GM18498 (cell line): ENCODE measurements around the gene MRPL34.
"Not testable (repeated sequence)": the region's sequence is repeated elsewhere in the genome, so short reads cannot be mapped to it uniquely, and the experiment has no call there.

Experiments used
- ATAC-seq: cut with Tn5 transposase; IDR thresholded peaks from one replicate; pipeline ENCODE4 v1.9.1; 2021; ENCODE audit warnings: mild to moderate bottlenecking, moderate library complexity; ENCODE audit not compliant: unreplicated experiment

The MRPL34 gene

DNA sequence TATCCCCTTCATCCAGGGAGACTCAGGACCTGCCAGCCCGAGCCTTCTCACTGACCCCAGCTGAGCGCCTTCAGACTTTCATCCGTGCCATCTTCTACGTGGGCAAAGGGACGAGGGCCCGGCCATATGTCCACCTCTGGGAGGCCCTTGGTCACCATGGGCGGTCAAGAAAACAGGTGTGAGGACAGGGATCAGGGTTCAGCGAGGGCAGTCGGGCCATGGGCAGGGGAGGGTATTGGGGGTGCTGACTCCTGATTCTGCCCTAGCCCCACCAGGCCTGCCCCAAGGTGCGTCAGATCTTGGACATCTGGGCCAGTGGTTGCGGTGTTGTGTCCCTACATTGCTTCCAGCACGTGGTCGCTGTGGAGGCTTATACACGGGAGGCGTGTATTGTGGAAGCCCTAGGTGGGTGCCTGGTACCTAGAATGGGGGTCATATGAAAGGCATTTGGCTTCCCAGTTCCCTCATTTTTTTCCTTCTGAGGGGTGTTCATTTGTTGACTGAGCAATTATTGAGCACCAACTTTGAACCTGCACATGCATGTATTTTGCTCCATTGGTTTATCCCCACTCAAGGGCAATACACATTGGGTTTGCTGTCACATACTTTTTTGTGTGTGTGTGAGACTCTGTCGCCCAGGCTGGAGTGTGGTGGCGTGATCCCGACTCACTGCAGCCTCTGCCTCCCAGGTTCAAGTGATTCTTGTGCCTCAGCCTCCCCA, 20.1 kb upstream of the MRPL34 start:
- ATAC-seq: no peak

- ATAC-seq: no peak
These were observed 19.4 kb upstream of the MRPL34 start for GRCh38 chr19:17286263-17286662.

- no peak for ATAC-seq
These were observed 18.9 kb upstream of the MRPL34 start for GRCh38 chr19:17286752-17287151.

- no peak for ATAC-seq
These were observed 16.2 kb upstream of the MRPL34 start for GRCh38 chr19:17289489-17289888.

DNA sequence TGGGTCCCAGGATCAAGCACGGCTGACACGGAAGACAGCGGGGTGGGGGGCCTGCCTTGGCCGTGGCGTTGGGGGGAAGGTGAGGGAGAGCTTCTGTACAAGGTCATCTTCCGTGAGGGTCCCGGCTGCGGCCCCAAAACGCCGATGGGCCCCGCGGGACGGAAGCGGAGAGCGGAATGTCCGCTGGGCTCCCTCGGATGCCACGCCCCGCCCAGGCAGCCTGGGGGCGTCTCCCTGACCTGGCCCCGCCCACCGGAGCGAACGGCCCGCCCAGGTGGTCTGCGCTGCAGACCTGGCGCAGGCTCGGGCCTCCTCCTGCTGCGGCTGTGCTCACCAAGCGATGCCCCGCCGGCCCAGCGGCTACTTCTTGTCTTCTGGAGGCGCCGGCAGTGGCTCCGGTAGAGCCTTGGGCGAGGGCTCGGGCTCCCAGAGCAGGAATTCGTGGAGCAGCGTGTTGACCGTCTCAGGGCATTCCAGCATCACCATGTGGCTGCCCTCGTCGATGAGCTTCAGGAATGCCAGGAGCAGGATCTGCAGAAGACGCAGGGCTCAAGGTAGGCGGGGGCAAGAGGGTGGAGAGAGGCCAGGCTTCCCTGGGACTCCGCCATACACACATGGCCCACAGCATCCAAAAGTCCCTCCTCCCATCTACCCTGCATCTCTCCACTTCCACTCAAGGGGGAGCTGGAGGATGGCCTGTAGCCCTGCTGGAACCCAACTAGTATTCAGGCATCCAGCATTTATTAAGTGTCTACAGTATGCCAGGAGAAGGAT, 13.2 kb upstream of the MRPL34 start:
- peak; percentile 79 for ATAC-seq

DNA sequence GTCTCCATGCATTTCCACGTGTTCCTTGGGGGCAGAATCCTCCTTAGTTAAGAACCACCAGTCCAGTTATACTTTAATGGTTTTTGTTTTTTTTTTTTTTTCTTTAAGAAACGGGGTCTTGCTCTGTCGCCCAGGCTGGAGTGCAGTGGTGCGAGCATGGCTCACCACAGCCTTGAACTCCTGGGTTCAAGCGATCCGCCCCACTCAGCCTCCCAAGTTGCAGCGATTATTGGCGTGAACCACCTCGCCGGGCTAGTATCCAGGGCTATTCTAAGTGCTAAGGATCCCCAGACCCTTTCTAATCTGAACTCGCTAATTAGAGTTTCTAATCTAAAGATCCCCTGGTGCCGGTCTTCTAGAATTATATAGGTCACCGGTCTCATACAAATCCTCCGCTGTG, 12.1 kb upstream of the MRPL34 start:
- ATAC-seq: no peak

DNA sequence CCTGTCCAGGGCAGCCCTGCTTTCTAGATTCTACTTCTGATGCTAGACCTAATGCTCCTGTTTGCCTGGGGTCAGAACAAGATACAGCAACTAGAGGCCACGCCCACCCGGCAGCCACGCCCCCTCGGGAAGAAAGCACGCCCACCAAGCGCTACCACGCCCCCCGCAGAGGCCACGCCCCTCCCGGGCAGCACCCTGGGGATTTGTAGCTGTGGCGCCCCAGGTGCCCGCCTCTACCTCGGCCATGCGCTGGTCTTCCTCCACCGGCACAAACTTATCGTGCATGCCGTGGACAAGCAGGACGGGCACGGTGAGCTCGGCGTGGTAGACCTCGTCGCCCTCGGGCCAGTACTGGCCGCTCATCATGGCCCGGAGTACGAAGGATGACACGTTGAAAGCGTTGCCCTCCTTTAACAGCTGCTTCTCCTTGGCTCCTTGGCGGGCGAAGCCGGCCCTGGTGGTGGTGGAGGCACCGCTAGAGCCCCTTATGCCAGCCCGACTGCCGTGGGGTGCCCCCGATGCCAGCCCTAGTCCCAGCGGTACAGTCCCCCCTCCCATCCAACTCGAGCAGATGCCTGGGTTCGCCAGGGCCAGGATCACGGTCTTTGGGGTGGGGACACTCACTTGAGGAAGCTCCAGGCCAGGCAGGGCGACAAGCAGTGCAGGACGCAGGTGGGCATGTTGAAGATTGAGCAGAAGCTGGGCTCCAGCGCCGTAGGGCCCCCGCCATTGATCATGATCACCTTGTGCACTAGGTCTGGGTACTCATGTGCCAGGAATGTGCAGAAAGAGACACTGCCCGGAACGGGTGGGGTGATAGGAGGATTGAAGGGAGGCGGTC, 11.4 kb upstream of the MRPL34 start:
- no peak for ATAC-seq

DNA sequence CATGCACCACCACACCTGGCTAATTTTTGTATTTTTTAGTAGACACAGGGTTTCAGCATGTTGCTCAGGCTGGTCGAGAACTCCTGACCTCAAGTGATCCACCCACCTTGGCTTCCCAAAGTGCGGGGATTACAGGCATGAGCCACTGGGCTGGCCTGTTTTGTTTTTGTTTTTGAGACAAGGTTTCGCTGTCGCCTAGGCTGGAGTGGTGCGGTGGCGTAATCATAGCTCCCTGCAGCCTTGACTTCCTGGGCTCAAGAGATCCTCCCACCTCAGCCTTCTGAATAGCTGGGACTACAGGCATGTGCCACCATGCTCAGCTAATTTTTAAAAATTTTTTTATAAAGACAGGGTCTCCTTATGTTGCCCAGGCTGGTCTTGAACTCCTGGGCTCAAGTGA, 10.1 kb upstream of the MRPL34 start:
- not testable (repeated sequence) for ATAC-seq

DNA sequence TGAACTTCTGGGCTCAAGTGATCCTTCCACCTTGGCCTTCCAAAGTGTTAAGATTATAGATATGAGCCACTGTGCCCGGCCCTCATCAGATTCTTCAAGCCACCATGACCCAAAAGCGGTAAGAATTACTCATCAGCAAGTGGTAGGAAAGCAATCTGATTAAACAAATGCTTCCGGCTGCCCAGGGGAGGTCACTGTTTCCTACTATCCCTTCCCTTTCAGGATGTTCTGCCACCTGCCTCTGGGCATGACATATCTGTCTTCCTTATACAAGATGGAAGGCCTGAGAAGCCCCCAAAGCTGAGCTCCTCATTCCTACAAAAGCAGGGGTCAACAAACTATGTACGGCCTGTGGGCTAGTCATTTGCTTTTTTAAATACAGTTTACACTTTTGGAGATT, 9.4 kb upstream of the MRPL34 start:
- no peak for ATAC-seq

DNA sequence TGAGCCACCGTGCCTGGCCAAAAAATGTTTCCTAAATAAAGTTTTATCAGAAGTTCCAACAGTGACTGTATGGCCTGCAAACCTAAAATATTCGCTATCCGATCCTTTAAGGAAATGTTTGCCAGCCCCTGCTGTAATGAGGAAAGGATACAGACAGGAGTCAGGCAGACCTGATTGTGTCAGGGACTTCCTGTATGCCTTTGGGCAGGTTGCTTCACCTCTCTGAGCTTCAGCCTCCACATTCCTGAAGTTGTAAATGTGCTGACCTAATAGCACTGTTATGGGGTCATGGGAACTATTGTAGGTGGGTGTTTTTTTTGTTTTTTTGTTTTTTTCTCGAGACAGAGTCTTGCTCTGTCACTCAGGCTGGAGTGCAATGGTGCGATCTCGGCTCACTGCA, 8.7 kb upstream of the MRPL34 start:
- no peak for ATAC-seq

- ATAC-seq: no peak
These were observed 4.6 kb upstream of the MRPL34 start for GRCh38 chr19:17300992-17301619.

GRCh38 chr19:17302391-17303166, 3.1 kb upstream of the MRPL34 start:
- no peak for ATAC-seq

- peak; percentile 65 for ATAC-seq
These were observed 2.3 kb upstream of the MRPL34 start, which contains the start of gene ABHD8 for GRCh38 chr19:17303167-17303939. Gene ABHD8, minus strand, starts transcription at chr19:17303425. Its CDS starts 1,809 bp downstream, at chr19:17301616.

DNA sequence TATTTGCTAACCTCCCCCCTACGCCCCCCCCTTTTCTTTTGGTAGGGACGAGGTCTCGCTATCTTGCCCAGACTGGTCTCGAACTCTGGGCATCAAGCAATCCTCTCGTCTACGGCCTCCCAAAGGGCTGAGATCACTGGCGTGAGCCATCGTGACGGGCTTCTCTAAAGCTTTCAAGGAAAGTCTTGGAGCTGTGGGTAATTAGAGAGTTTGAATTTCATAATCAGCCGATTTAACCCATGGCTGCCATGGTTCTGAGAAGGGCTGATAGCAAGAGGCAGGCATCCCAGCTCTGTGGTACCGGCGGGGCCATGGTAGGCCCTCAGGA, 1.8 kb upstream of the MRPL34 start:
- ATAC-seq: no peak

DNA sequence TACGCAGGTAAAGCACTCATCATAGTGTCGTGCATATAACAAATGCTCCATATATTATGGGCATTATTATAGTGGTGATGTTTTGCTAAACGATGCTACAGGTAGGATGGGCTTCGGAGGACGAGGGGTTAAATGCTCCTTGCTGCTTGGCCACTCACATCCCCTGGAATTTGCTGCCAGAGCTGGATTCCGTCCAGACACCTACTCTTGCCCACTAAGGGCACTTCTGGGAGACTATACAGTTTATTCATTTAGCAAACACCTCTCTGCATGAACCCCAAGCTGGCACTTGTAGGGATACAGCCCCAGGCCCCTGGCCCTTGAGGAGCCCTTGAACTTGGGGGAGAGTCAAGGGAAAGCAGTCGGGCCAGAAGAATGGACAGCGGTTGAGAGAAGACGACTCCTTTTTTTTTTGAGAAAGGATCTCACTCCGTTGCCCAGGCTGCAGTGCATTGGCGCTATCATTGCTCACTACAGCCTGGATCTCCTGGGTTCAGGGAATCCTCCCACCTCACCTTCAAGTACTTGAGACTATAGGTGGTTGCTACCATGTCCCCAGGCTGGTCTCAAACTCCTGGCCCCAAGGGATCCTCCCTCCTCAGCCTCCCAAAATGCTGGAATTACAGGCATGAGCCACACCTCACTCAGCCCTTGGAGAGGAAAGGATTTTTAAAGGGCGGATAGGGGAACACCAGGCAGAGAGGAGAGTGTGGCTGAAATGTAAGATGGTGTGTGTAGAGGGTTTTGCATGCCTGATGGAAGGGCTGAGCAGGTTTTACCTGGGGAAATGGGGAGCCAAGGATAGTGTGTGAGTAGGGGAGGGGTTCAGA, 1.1 kb upstream of the MRPL34 start:
- no peak for ATAC-seq

GRCh38 chr19:17305216-17305516, 506 bp upstream of the MRPL34 start:
- ATAC-seq: no peak

GRCh38 chr19:17306285-17306714, 628 bp downstream of the MRPL34 start:
- no peak for ATAC-seq

DNA sequence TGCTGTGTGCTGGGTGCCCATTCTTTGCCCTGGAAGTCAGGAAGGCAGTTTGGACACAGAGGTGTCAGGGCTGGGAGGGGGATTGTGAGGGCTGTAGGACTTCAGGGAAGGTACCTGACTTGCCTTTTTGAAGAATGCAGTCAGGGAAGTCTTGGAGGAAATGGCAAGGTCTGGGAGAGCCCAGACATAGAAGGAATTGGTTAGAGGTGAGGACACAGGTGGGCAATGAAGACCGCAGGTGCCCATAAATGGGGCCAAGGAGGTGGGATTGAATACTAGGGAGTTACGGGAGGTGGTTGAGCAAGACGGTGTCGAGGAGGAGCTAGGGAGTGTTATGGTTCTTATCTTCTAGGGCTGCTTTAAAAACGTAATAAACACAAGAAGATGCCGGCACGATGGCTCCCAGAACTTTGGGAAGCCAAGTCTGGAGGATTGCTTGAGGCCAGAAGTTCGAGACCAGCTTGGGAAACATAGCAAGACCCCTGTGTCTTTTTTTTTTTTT, 2.3 kb downstream of the MRPL34 start:
- ATAC-seq: no peak
